Measurements from ENCODE around the gene TSHZ1.

Gene TSHZ1

GRCh38 chr18:75287700-75288099 lies 77.1 kb downstream of the TSHZ1 start:
- in situ Hi-C loops (cut with HindIII; ENCODE audit: low sequenced_read_pairs), result no loop called here
- TF ChIP-seq, protein P1, sequence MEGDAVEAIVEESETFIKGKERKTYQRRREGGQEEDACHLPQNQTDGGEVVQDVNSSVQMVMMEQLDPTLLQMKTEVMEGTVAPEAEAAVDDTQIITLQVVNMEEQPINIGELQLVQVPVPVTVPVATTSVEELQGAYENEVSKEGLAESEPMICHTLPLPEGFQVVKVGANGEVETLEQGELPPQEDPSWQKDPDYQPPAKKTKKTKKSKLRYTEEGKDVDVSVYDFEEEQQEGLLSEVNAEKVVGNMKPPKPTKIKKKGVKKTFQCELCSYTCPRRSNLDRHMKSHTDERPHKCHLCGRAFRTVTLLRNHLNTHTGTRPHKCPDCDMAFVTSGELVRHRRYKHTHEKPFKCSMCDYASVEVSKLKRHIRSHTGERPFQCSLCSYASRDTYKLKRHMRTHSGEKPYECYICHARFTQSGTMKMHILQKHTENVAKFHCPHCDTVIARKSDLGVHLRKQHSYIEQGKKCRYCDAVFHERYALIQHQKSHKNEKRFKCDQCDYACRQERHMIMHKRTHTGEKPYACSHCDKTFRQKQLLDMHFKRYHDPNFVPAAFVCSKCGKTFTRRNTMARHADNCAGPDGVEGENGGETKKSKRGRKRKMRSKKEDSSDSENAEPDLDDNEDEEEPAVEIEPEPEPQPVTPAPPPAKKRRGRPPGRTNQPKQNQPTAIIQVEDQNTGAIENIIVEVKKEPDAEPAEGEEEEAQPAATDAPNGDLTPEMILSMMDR (IDR thresholded peaks at IDR 0.05; ENCODE audit: low read depth, low read length), result no peak
- H3K4me3 ChIP-seq (ENCODE audit: low read depth, low read length), result no peak overlapping the region
- DNase-seq (ENCODE audit: low read depth, low spot score), result no peak

GRCh38 chr18:75289761-75290160 lies 79.2 kb downstream of the TSHZ1 start:
- no peak for DNase-seq (ENCODE audit: low read depth, low spot score)
- no peak overlapping the region for H3K4me3 ChIP-seq (ENCODE audit: low read depth, low read length)
- TF ChIP-seq, protein P1 (IDR thresholded peaks at IDR 0.05; ENCODE audit: low read depth, low read length), result no peak
- in situ Hi-C loops (cut with HindIII; ENCODE audit: low sequenced_read_pairs), result no loop called here

DNA sequence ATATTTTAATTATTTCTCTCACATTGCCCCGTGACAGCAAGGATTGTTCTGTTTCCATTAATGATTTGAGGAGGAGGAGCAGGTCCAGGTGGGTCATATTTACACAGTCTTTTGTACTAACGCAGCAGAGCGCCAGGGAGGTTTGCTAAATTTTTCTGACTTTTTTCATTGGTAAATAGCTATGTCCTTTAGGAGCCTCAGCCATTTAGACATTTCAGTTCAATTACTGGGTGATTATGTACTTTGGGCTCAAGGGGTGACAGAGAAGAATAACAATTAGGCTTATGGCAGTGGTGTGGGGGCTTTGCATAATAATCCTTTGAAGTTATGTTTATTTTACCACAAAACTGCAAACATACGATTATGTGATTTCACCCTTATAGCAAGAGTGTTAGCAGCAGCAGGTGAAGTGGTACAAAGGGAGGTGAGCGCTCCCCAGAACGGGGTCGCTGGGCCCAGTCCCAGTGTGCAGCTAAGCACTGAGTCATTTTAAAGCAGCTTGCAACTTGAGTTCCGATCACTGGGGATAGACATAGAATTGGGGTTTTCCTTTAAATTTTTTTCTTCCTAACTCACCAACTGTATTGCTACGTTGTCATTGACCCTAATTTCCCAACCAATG lies 80.3 kb downstream of the TSHZ1 start:
- no peak overlapping the region for H3K4me3 ChIP-seq (ENCODE audit: low read depth, low read length)
- DNase-seq (ENCODE audit: low read depth, low spot score), result no peak
- TF ChIP-seq, protein P1 (IDR thresholded peaks at IDR 0.05; ENCODE audit: low read depth, low read length), result no peak
- in situ Hi-C loops (cut with HindIII; ENCODE audit: low sequenced_read_pairs), result no loop called here

GRCh38 chr18:75291460-75291859 lies 80.9 kb downstream of the TSHZ1 start:
- H3K4me3 ChIP-seq (ENCODE audit: low read depth, low read length), result no peak overlapping the region
- DNase-seq (ENCODE audit: low read depth, low spot score), result no peak
- TF ChIP-seq, protein P1 (IDR thresholded peaks at IDR 0.05; ENCODE audit: low read depth, low read length), result no peak
- in situ Hi-C loops (cut with HindIII; ENCODE audit: low sequenced_read_pairs), result no loop called here

DNA sequence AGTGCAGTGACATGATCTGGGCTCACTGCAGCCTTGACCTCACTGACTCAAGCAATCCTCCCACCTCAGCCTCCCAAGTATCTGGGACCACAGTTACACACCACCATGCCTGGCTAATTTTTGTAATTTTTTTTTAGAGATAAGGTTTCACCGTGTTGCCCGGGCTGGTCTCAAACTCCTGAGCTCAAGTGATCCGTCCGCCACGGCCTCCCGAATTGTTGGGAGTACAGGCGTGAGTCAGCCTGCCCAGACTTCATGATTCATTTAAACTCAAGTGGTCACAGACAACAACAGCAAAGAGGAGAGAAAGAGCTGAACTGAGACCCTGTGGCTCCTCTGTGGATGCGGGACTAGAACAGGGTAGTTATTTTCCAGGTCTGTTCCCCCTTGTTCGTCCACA lies 83.0 kb downstream of the TSHZ1 start:
- H3K4me3 ChIP-seq (ENCODE audit: low read depth, low read length), result no peak overlapping the region
- TF ChIP-seq, protein P1 (IDR thresholded peaks at IDR 0.05; ENCODE audit: low read depth, low read length), result no peak
- in situ Hi-C loops (cut with HindIII; ENCODE audit: low sequenced_read_pairs), result no loop called here
- DNase-seq (ENCODE audit: low read depth, low spot score), result peak; percentile 40

DNA sequence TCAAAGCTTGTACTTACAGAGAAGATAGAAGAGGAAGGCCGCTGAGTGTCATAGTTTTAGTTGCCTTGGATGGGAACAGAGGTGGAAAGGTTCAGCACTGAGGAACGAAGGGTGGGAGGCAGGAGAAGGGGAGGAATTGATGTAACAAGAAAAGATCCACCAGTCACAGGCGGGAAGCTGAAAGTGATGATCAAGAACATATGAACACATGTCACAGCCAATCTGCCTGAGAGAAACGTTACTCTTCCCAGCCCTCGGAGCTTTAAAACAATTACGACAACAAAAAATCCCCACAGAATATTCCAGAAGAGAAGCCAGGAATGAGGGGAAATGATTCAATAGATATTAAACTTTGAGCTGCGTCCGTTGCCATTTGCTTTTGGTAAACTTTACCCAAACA lies 87.1 kb downstream of the TSHZ1 start:
- no peak overlapping the region for H3K4me3 ChIP-seq (ENCODE audit: low read depth, low read length)
- in situ Hi-C loops (cut with HindIII; ENCODE audit: low sequenced_read_pairs), result no loop called here
- TF ChIP-seq, protein P1 (IDR thresholded peaks at IDR 0.05; ENCODE audit: low read depth, low read length), result no peak
- DNase-seq (ENCODE audit: low read depth, low spot score), result no peak

All from astrocyte of the spinal cord (primary cell).